ENCODE results near the gene BAHD1. TPM values are rescaled to one million over a fixed set of nuclear protein-coding genes. Genes with fewer than 3 reads are reported as not detected.

Gene BAHD1
- total RNA-seq, 1 donor from 2014 or later = 15.7 TPM

GRCh38 chr15:40413036-40413435 is 27.7 kb upstream of the BAHD1 start:
- peaks cover 3% of the 10 kb centered on the region for H3K36me3 ChIP-seq (ENCODE audit: control insufficient read depth, insufficient read depth, low read length)
- no peak for DNase-seq (ENCODE audit: low read depth)
- no peaks in the 10 kb centered on the region for H3K27me3 ChIP-seq (ENCODE audit: control insufficient read depth, insufficient read depth, low read length)
- TF ChIP-seq, protein P1, sequence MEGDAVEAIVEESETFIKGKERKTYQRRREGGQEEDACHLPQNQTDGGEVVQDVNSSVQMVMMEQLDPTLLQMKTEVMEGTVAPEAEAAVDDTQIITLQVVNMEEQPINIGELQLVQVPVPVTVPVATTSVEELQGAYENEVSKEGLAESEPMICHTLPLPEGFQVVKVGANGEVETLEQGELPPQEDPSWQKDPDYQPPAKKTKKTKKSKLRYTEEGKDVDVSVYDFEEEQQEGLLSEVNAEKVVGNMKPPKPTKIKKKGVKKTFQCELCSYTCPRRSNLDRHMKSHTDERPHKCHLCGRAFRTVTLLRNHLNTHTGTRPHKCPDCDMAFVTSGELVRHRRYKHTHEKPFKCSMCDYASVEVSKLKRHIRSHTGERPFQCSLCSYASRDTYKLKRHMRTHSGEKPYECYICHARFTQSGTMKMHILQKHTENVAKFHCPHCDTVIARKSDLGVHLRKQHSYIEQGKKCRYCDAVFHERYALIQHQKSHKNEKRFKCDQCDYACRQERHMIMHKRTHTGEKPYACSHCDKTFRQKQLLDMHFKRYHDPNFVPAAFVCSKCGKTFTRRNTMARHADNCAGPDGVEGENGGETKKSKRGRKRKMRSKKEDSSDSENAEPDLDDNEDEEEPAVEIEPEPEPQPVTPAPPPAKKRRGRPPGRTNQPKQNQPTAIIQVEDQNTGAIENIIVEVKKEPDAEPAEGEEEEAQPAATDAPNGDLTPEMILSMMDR (IDR thresholded peaks at IDR 0.05; ENCODE audit: insufficient read depth, low read length, poor library complexity, severe bottlenecking) = no peak
- no peak overlapping the region for H3K4me3 ChIP-seq (ENCODE audit: low read depth, low read length)

DNA sequence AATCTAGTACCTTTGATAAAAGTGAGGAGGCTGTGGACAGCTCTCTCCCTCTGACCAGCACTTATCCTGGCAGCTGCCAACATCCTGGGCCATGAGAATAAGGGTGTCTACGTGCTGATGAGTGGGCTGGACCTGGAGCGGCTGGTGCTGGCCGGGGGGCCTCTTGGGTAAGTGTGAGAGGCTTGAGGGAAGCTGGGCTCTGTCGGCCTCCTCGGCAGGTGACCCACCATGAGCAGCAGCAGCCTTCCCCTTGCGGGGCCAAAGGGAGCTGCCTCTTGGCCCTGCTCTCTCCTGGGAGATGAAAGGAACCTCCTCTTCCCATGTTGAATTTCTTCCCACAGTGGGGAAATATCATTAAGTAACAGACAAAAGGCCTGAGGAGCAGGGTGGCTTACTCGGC is 25.9 kb upstream of the BAHD1 start:
- H3K36me3 ChIP-seq (ENCODE audit: control insufficient read depth, insufficient read depth, low read length) = peaks cover 3% of the 10 kb centered on the region
- no peak overlapping the region for H3K4me3 ChIP-seq (ENCODE audit: low read depth, low read length)
- H3K27me3 ChIP-seq (ENCODE audit: control insufficient read depth, insufficient read depth, low read length) = no peaks in the 10 kb centered on the region
- TF ChIP-seq, protein P1 (IDR thresholded peaks at IDR 0.05; ENCODE audit: insufficient read depth, low read length, poor library complexity, severe bottlenecking) = no peak
- no peak for DNase-seq (ENCODE audit: low read depth)

DNA sequence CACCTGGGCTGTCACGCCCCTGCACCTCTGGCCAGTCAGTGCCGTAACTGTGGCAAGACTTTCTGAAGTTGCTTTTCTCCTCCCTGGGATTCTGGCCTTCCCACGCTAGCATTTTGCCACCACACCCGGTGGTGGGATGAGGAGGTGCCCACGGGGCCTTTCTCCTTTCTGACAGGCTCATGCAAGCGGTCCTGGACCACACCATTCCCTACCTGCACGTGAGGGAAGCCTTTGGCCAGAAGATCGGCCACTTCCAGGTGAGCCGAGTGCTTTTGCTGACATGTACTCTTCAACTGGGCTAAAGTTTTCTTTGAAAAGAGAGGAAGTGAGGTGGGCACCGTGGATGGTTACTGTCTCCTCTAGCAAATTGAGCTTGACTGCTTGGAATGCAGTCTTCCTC is 25.5 kb upstream of the BAHD1 start:
- Histone ChIP-seq H3K36me3 (ENCODE audit: control insufficient read depth, insufficient read depth, low read length) (peaks cover 3% of the 10 kb centered on the region), H3K4me3 (ENCODE audit: low read depth, low read length) (no peak overlapping the region), H3K27me3 (ENCODE audit: control insufficient read depth, insufficient read depth, low read length) (no peaks in the 10 kb centered on the region)
- TF ChIP-seq, protein P1 (IDR thresholded peaks at IDR 0.05; ENCODE audit: insufficient read depth, low read length, poor library complexity, severe bottlenecking) = no peak
- DNase-seq (ENCODE audit: low read depth) = no peak

DNA sequence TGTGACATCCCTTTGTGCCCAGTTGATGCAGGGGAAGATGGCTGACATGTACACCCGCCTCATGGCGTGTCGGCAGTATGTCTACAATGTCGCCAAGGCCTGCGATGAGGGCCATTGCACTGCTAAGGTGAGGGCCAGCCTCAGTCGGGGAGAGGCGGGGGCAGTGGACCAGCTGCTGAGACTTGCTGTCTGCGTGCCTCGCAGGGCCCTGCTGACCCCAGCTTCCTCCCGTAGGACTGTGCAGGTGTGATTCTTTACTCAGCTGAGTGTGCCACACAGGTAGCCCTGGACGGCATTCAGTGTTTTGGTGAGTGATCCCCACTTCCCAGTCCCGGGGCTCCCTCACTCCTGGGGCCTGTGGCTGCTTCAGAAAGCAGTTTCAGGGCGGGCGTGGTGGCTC is 24.7 kb upstream of the BAHD1 start:
- TF ChIP-seq, protein P1 (IDR thresholded peaks at IDR 0.05; ENCODE audit: insufficient read depth, low read length, poor library complexity, severe bottlenecking) = no peak
- Histone ChIP-seq H3K27me3 (ENCODE audit: control insufficient read depth, insufficient read depth, low read length) (no peaks in the 10 kb centered on the region), H3K4me3 (ENCODE audit: low read depth, low read length) (no peak overlapping the region), H3K36me3 (ENCODE audit: control insufficient read depth, insufficient read depth, low read length) (peaks cover 3% of the 10 kb centered on the region)
- DNase-seq (ENCODE audit: low read depth) = no peak

- H3K4me3 ChIP-seq (ENCODE audit: low read depth, low read length) = no peak overlapping the region
These were observed 22.6 kb upstream of the BAHD1 start for GRCh38 chr15:40418126-40418525.

More at GRCh38 chr15:40418126-40418525, 22.6 kb upstream of the BAHD1 start:
- DNase-seq (ENCODE audit: low read depth) = no peak
- H3K36me3 ChIP-seq (ENCODE audit: control insufficient read depth, insufficient read depth, low read length) = peaks cover under 1% of the 10 kb centered on the region
- TF ChIP-seq, protein P1 (IDR thresholded peaks at IDR 0.05; ENCODE audit: insufficient read depth, low read length, poor library complexity, severe bottlenecking) = no peak
- H3K27me3 ChIP-seq (ENCODE audit: control insufficient read depth, insufficient read depth, low read length) = peaks cover 5% of the 10 kb centered on the region

All from kidney epithelial cell (primary cell).